Kidney (tissue), 14 donors: ENCODE data around the gene EGF. TPM values are rescaled to one million over a fixed set of nuclear protein-coding genes. Genes with fewer than 3 reads are reported as not detected.
"Not testable (repeated sequence)": the region's sequence is repeated elsewhere in the genome, so short reads cannot be mapped to it uniquely, and the experiment has no call there.

Experiments
- DNase-seq, 5 donors: peaks; one replicate each; pipeline ENCODE4 v3.0.0-alpha.2; 2013 to 2020
- FAIRE-seq: peaks from 2 replicates; lab custom pipeline; 2012; peaks lifted over from hg19 to GRCh38; lab: Jason Lieb, UNC
- H3K27ac ChIP-seq, 2 donors: one replicate each; pipeline ENCODE4 v1.7.0; 2013; ENCODE audit warnings: low read depth in 2 of 2, low read length in 2 of 2, inconsistent platforms in 1 of 2
- H3K27me3 ChIP-seq: one replicate; pipeline ENCODE4 v1.7.1; 2013; ENCODE audit warnings: low read length, inconsistent platforms; ENCODE audit not compliant: control insufficient read depth, insufficient read depth
- H3K36me3 ChIP-seq, 3 donors: one replicate each; pipeline versions ENCODE4 v1.7.0 to v1.7.1; 2013; ENCODE audit warnings: low read length in 3 of 3, control low read depth in 1 of 3, inconsistent platforms in 1 of 3; ENCODE audit not compliant: insufficient read depth in 3 of 3, control insufficient read depth in 2 of 3
- H3K4me1 ChIP-seq, 3 donors: one replicate each; pipeline versions ENCODE4 v1.7.0 to v1.7.1; 2013; ENCODE audit warnings: low read length in 3 of 3, inconsistent platforms in 1 of 3, low read depth in 1 of 3; ENCODE audit not compliant: control insufficient read depth in 2 of 3, insufficient read depth in 2 of 3
- H3K4me3 ChIP-seq, 3 donors: one replicate each; pipeline versions ENCODE4 v1.7.0 to v1.8.1; 2013; ENCODE audit warnings: low read length in 3 of 3, control low read depth in 1 of 3, inconsistent platforms in 1 of 3
- H3K9ac ChIP-seq, 3 donors: one replicate each; pipeline versions ENCODE4 v1.7.0 to v1.7.1; 2013; ENCODE audit warnings: low read length in 3 of 3, control low read depth in 1 of 3, inconsistent platforms in 1 of 3
- H3K9me3 ChIP-seq, 3 donors: one replicate each; pipeline versions ENCODE4 v1.7.0 to v1.7.1; 2013; ENCODE audit warnings: low read length in 3 of 3, control low read depth in 1 of 3, inconsistent platforms in 1 of 3; ENCODE audit not compliant: control insufficient read depth in 2 of 3, insufficient read depth in 1 of 3
- CTCF ChIP-seq: IDR thresholded peaks from 3 replicates; pipeline ENCODE4 v1.5.1; 2012; ENCODE audit warnings: mild to moderate bottlenecking, moderate library complexity, borderline replicate concordance; ENCODE audit not compliant: insufficient read depth; ENCODE audit errors: extremely low read depth
- intact Hi-C: fragments of 100-400 bp; cut with DNase I; formaldehyde crosslinking; loops from one replicate; pipeline ENCODE4 v1.11.1; 2022
- polyA plus RNA-seq: library from polyadenylated mRNA; stranded (reverse); fragments of 350-450 nt; fragmentation: Illumina TruSeq; extraction: RNeasy Lipid Tissue Mini Kit (QIAGEN cat#74804); gene quantifications from one replicate; pipeline ENCODE4 v1.2.3, GENCODE V29; 2014; ENCODE audit warnings: low read depth, low replicate concordance; ENCODE audit not compliant: insufficient read depth
- total RNA-seq: library from RNA; stranded (reverse); fragmentation: NEBNext Ultra II Directional; extraction: Animal tissue kit (Norgen Biotek cat#: 25700); gene quantifications from one replicate; pipeline ENCODE4 v1.2.1, GENCODE V29; 2021
- donor health status: control.
- donor health status: control.
- donor health status: control.
- donor health status: control.
- donor health status: control.
- donor health status: DM: yes; HTN: yes; CAD: no.
- donor health status: Normal renal cell carcinoma (clear cell type).

EGF gene
- total and polyA plus RNA-seq, 2 donors from 2014 or later = 3.3 to 72.8 TPM

GRCh38 chr4:110032603-110033002 lies 119.9 kb downstream of the EGF start:
- FAIRE-seq = no peak

GRCh38 chr4:110033355-110034025 lies 120.8 kb downstream of the EGF start:
- DNase-seq (peak in 1 of 5 donors; percentile 55), FAIRE-seq (no peak)
- H3K9ac ChIP-seq = no peak overlapping the region
- no peaks in the 10 kb centered on the region for H3K9me3 ChIP-seq
- H3K36me3 ChIP-seq = no peaks in the 10 kb centered on the region
- no peak overlapping the region for H3K4me3 ChIP-seq
- no peak overlapping the region for H3K27ac ChIP-seq
- H3K4me1 ChIP-seq = no peaks in the 10 kb centered on the region
- no peaks in the 10 kb centered on the region for H3K27me3 ChIP-seq
- no peak for TF ChIP-seq CTCF
- intact Hi-C loops = no loop called here

More at GRCh38 chr4:110032603-110033002, 119.9 kb downstream of the EGF start:
- H3K4me3 ChIP-seq = no peak overlapping the region
- H3K9ac ChIP-seq = no peak overlapping the region
- H3K9me3 ChIP-seq = no peaks in the 10 kb centered on the region
- no peaks in the 10 kb centered on the region for H3K27me3 ChIP-seq
- no peak for TF ChIP-seq CTCF
- no peak overlapping the region for H3K27ac ChIP-seq
- no peaks in the 10 kb centered on the region for H3K36me3 ChIP-seq
- H3K4me1 ChIP-seq = no peaks in the 10 kb centered on the region
- intact Hi-C loops = no loop called here
- DNase-seq = no peak

- DNase-seq (no peak), FAIRE-seq (no peak)
- no peak overlapping the region for H3K4me3 ChIP-seq
- no peaks in the 10 kb centered on the region for H3K27me3 ChIP-seq
- H3K27ac ChIP-seq = no peak overlapping the region
- intact Hi-C loops = no loop called here
- no peaks in the 10 kb centered on the region for H3K4me1 ChIP-seq
- H3K36me3 ChIP-seq = no peaks in the 10 kb centered on the region
- TF ChIP-seq CTCF = no peak
- no peaks in the 10 kb centered on the region for H3K9me3 ChIP-seq
- H3K9ac ChIP-seq = no peak overlapping the region
These were observed 121.3 kb downstream of the EGF start for GRCh38 chr4:110034026-110034393.

- not testable (repeated sequence) for H3K27me3 ChIP-seq, FAIRE-seq
These were observed 126.5 kb downstream of the EGF start for GRCh38 chr4:110039164-110039563.

More at GRCh38 chr4:110039164-110039563, 126.5 kb downstream of the EGF start:
- H3K9me3 ChIP-seq, DNase-seq, intact Hi-C loops, H3K36me3 ChIP-seq, H3K4me1 ChIP-seq, H3K9ac ChIP-seq, H3K27ac ChIP-seq, H3K4me3 ChIP-seq: not testable (repeated sequence)
